WTC11 (cell line): ENCODE results near the gene CLDN3. TPM values are rescaled to one million over a fixed set of nuclear protein-coding genes. Genes with fewer than 3 reads are reported as not detected.

Source experiments
- ATAC-seq: fragments of 200-7000 bp; cut with Tn5 transposase; 2 replicates; pipeline ENCODE4 v1.10.0; 2021; ENCODE audit warnings: mild to moderate bottlenecking, moderate library complexity
- CTCF ChIA-PET: fragments of 300-600 bp; sonication (Branson Sonifier 250); formaldehyde crosslinking; loops from one replicate; lab custom pipeline; 2021; ENCODE audit warnings: antibody characterized with exemption; lab: Charles Lee
- POLR2A ChIA-PET: fragments of 350-600 bp; sonication (Branson Sonifier 250); formaldehyde crosslinking; loops from one replicate; lab custom pipeline; 2021; ENCODE audit warnings: antibody characterized with exemption; lab: Charles Lee
- DNase-seq: peaks from one replicate; pipeline ENCODE4 v3.0.0; 2021; ENCODE audit warnings: low spot score
- H3K27ac Mint-ChIP-seq: 2 replicates; pipeline ENCODE4 v1.8.0; 2021; ENCODE audit warnings: mixed read lengths
- H3K27me3 Mint-ChIP-seq: 2 replicates; pipeline ENCODE4 v1.8.0; 2021; ENCODE audit warnings: low read depth, mild to moderate bottlenecking, moderate library complexity, mixed read lengths
- H3K36me3 Mint-ChIP-seq: 2 replicates; pipeline ENCODE4 v1.8.0; 2021; ENCODE audit warnings: mixed read lengths
- H3K4me1 Mint-ChIP-seq: 2 replicates; pipeline ENCODE4 v1.8.0; 2022; ENCODE audit warnings: mixed read lengths
- H3K4me3 Mint-ChIP-seq: 2 replicates; pipeline ENCODE4 v1.8.0; 2021; ENCODE audit warnings: mild to moderate bottlenecking, moderate library complexity, mixed read lengths
- H3K9me3 Mint-ChIP-seq: 2 replicates; pipeline ENCODE4 v1.8.0; 2021; ENCODE audit warnings: mixed read lengths
- ELF4 ChIP-seq: sonication (generic); formaldehyde crosslinking; IDR thresholded peaks from 2 replicates; pipeline ENCODE4 v1.8.1; 2022; ENCODE audit warnings: low read depth, mild to moderate bottlenecking, moderate library complexity, missing genetic modification reagents
- ETV6 ChIP-seq: sonication (generic); formaldehyde crosslinking; IDR thresholded peaks from 2 replicates; pipeline ENCODE4 v1.8.1; 2022; ENCODE audit warnings: mild to moderate bottlenecking, missing genetic modification reagents
- FOXP4 ChIP-seq: sonication (generic); formaldehyde crosslinking; IDR thresholded peaks from 2 replicates; pipeline ENCODE4 v1.8.0; 2022; ENCODE audit warnings: mild to moderate bottlenecking, missing genetic modification reagents
- GRHL2 ChIP-seq: fragments of 250-450 bp; sonication (Bioruptor Pico); IDR thresholded peaks from 2 replicates; pipeline ENCODE4 v1.8.0; 2022; ENCODE audit warnings: mild to moderate bottlenecking, moderate library complexity; ENCODE audit not compliant: insufficient replicate concordance, severe bottlenecking
- GTF2I ChIP-seq: fragments of 250-450 bp; sonication (Bioruptor Pico); conservative IDR thresholded peaks from 2 replicates; pipeline ENCODE4 v1.4.0; 2021; ENCODE audit warnings: mild to moderate bottlenecking
- HMGA2 ChIP-seq: fragments of 250-450 bp; sonication (Bioruptor Pico); IDR thresholded peaks from 2 replicates; pipeline ENCODE4 v1.4.0; 2021; ENCODE audit warnings: mild to moderate bottlenecking, moderate library complexity
- NR2C2 ChIP-seq: sonication (generic); formaldehyde crosslinking; IDR thresholded peaks from 2 replicates; pipeline ENCODE4 v1.8.0; 2022; ENCODE audit warnings: mild to moderate bottlenecking, missing genetic modification reagents
- PRRX2 ChIP-seq: fragments of 250-450 bp; sonication (Bioruptor Pico); IDR thresholded peaks from 2 replicates; pipeline ENCODE4 v1.8.0; 2021; ENCODE audit warnings: mild to moderate bottlenecking
- RELA ChIP-seq: sonication (generic); formaldehyde crosslinking; IDR thresholded peaks from 2 replicates; pipeline ENCODE4 v1.8.1; 2022; ENCODE audit warnings: missing genetic modification reagents, mild to moderate bottlenecking, borderline replicate concordance
- SMAD3 ChIP-seq: sonication (generic); formaldehyde crosslinking; IDR thresholded peaks from 2 replicates; pipeline ENCODE4 v1.8.0; 2022; ENCODE audit warnings: missing genetic modification reagents, mild to moderate bottlenecking, borderline replicate concordance
- SOX15 ChIP-seq: fragments of 250-450 bp; sonication (Bioruptor Pico); IDR thresholded peaks from 2 replicates; pipeline ENCODE4 v1.9.0; 2021; ENCODE audit warnings: mild to moderate bottlenecking
- TCF7 ChIP-seq: sonication (generic); formaldehyde crosslinking; IDR thresholded peaks from 2 replicates; pipeline ENCODE4 v1.8.0; 2022; ENCODE audit warnings: mild to moderate bottlenecking, low read depth, missing genetic modification reagents, moderate library complexity
- TP53 ChIP-seq: sonication (generic); formaldehyde crosslinking; IDR thresholded peaks from 2 replicates; pipeline ENCODE4 v1.8.1; 2023; ENCODE audit warnings: mild to moderate bottlenecking, missing genetic modification reagents
- ZNF138 ChIP-seq: sonication (generic); formaldehyde crosslinking; conservative IDR thresholded peaks from 2 replicates; pipeline ENCODE4 v1.8.1; 2022; ENCODE audit warnings: mild to moderate bottlenecking, moderate library complexity, missing genetic modification reagents
- ZNF232 ChIP-seq: sonication (generic); formaldehyde crosslinking; IDR thresholded peaks from 2 replicates; pipeline ENCODE4 v1.8.0; 2022; ENCODE audit warnings: mild to moderate bottlenecking, missing genetic modification reagents
- ZNF263 ChIP-seq: sonication (generic); formaldehyde crosslinking; IDR thresholded peaks from 2 replicates; pipeline ENCODE4 v1.8.1; 2022; ENCODE audit warnings: low read depth, mild to moderate bottlenecking, moderate library complexity, missing genetic modification reagents
- ZNF512 ChIP-seq: sonication (generic); formaldehyde crosslinking; IDR thresholded peaks from 2 replicates; pipeline ENCODE4 v1.8.1; 2022; ENCODE audit warnings: missing genetic modification reagents, borderline replicate concordance
- total RNA-seq: library from RNA; stranded (reverse); gene quantifications from 3 replicates; pipeline ENCODE4 v1.2.3, GENCODE V29; 2021
- TF ChIP-seq, protein P1 (sequence below): fragments of 250-450 bp; sonication (Bioruptor Pico); IDR thresholded peaks from 2 replicates; pipeline ENCODE4 v2.1.2; 2022; ENCODE audit warnings: mild to moderate bottlenecking, moderate library complexity
- TF ChIP-seq, protein P2 (sequence below): sonication (generic); formaldehyde crosslinking; IDR thresholded peaks from 2 replicates; pipeline ENCODE4 v1.8.0; 2023; ENCODE audit warnings: mild to moderate bottlenecking, missing genetic modification reagents

The CLDN3 gene
- total RNA-seq, 1 experiment from 2014 or later: 20.7 TPM

DNA sequence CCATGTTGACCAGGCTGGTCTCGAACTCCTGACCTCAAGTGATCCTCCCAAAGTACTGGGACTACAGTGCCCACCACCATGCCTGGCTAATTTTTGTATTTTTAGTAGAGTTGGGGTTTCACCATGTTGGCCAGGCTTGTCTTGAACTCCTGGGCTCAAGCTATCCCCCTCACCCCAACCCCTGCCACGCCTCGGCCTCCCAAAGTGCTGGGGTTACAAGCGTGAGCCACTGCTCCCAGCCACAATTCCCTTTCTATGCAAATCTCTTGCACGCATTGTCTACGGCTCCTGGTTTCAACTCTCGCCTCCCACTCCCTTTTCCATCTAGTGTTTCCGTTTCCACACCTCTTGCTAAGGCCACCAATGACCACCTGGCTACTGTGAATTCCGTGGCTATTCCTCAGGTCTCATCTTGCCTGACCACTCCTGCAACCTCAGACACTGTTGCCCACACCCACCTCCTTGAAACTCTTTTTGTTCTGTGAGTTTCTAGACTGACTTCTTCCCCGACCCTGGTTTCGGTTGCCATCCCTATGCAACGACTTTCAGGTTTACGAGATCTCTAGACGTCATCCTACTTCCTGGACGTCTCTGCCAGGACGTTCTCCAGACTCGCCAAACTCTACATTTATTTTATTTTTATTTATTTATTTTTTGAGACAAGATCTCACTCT, 3.4 kb downstream of the CLDN3 start (continued):
- TF ChIP-seq FOXP4 (CRISPR knock-in tag) (no peak), HMGA2 (CRISPR knock-in tag) (no peak), NR2C2 (CRISPR knock-in tag) (no peak), TCF7 (CRISPR knock-in tag) (no peak)

DNA sequence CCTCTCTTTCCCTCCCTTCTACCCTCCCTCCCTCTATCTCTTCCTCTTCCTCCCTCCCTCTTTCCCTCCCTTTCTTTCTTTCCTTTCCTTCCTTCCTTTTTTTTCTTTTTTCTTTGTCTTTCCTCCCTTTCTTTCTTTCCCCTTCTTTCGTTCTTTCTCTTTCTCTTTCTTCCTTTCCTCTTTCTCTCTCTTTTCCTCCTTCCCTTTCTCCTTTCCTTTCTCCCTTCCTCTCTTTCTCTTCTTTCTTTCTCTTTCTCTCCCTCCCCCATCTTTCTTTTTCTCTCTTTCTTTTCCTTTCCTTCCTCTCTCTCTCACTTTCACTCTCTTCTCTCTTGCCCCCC, 7.4 kb downstream of the CLDN3 start:
- Mint-ChIP-seq H3K4me1 (peaks cover 12% of the 10 kb centered on the region), H3K27me3 (no peaks in the 10 kb centered on the region), H3K4me3 (no peak overlapping the region), H3K36me3 (no peaks in the 10 kb centered on the region), H3K9me3 (no peaks in the 10 kb centered on the region), H3K27ac (no peak overlapping the region)
- no peak for DNase-seq
- POLR2A ChIA-PET: interaction anchor here (1.0 to 1.3 kb wide), 2 partner anchors 20 to 24 kb away, joined by 3 read pairs; partner anchors contain the start of gene ABHD11
- CTCF ChIA-PET: no interaction called here
- no peak for ATAC-seq
- TF ChIP-seq PRRX2 (no peak), ZNF512 (CRISPR knock-in tag) (peak; percentile 90; the same call in 1 of the 2 replicates)
- TF ChIP-seq, all 79 proteins: peak for 1

- TF ChIP-seq SMAD3 (CRISPR knock-in tag) (no peak), TP53 (CRISPR knock-in tag) (no peak), ZNF232 (CRISPR knock-in tag) (no peak), GRHL2 (CRISPR knock-in tag) (no peak), GTF2I (CRISPR knock-in tag) (no peak), ZNF263 (CRISPR knock-in tag) (no peak), RELA (CRISPR knock-in tag) (no peak), ZNF138 (CRISPR knock-in tag) (no peak), SOX15 (CRISPR knock-in tag) (no peak), ETV6 (no peak), ELF4 (CRISPR knock-in tag) (no peak)
- TF ChIP-seq, protein P1, sequence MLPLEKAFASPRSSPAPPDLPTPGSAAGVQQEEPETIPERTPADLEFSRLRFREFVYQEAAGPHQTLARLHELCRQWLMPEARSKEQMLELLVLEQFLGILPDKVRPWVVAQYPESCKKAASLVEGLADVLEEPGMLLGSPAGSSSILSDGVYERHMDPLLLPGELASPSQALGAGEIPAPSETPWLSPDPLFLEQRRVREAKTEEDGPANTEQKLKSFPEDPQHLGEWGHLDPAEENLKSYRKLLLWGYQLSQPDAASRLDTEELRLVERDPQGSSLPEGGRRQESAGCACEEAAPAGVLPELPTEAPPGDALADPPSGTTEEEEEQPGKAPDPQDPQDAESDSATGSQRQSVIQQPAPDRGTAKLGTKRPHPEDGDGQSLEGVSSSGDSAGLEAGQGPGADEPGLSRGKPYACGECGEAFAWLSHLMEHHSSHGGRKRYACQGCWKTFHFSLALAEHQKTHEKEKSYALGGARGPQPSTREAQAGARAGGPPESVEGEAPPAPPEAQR: no peak
- TF ChIP-seq, protein P2, sequence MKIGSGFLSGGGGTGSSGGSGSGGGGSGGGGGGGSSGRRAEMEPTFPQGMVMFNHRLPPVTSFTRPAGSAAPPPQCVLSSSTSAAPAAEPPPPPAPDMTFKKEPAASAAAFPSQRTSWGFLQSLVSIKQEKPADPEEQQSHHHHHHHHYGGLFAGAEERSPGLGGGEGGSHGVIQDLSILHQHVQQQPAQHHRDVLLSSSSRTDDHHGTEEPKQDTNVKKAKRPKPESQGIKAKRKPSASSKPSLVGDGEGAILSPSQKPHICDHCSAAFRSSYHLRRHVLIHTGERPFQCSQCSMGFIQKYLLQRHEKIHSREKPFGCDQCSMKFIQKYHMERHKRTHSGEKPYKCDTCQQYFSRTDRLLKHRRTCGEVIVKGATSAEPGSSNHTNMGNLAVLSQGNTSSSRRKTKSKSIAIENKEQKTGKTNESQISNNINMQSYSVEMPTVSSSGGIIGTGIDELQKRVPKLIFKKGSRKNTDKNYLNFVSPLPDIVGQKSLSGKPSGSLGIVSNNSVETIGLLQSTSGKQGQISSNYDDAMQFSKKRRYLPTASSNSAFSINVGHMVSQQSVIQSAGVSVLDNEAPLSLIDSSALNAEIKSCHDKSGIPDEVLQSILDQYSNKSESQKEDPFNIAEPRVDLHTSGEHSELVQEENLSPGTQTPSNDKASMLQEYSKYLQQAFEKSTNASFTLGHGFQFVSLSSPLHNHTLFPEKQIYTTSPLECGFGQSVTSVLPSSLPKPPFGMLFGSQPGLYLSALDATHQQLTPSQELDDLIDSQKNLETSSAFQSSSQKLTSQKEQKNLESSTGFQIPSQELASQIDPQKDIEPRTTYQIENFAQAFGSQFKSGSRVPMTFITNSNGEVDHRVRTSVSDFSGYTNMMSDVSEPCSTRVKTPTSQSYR: no peak
- TF ChIP-seq, all 79 proteins: peak for 0
- Mint-ChIP-seq H3K4me1 (peaks cover 12% of the 10 kb centered on the region), H3K36me3 (no peaks in the 10 kb centered on the region), H3K9me3 (no peaks in the 10 kb centered on the region), H3K27ac (no peak overlapping the region), H3K4me3 (no peak overlapping the region), H3K27me3 (no peaks in the 10 kb centered on the region)
- POLR2A ChIA-PET: interaction anchor here (0.9 to 1.3 kb wide), 3 partner anchors 8 to 24 kb away, joined by 3 to 4 read pairs (median 3); partner anchors contain the start of genes ABHD11 and CLDN3
- CTCF ChIA-PET: no interaction called here
- ATAC-seq: peak; percentile 98
- DNase-seq: peak; percentile 45
Measured at GRCh38 chr7:73761854-73762658, 8.0 kb downstream of the CLDN3 start.
